ENCODE measurements around the gene PIEZO2. TPM values are rescaled to one million over a fixed set of nuclear protein-coding genes. Genes with fewer than 3 reads are reported as not detected.

Gene PIEZO2
- total RNA-seq, 4 donors from 2014 or later = 2.4 to 5.2 (median 3.3) TPM

GRCh38 chr18:11165952-11166351, 16.6 kb upstream of the PIEZO2 start:
- Histone ChIP-seq H3K36me3 (no peaks in the 10 kb centered on the region), H3K9me3 (no peaks in the 10 kb centered on the region), H3K27ac (replicated peaks in 1 of 4) (no peak overlapping the region), H3K4me1 (no peaks in the 10 kb centered on the region), H3K27me3 (no peaks in the 10 kb centered on the region), H3K4me3 (no peak overlapping the region)
- intact Hi-C loops (cut with DNase I) = no loop called here
- TF ChIP-seq POLR2AphosphoS5 (IDR thresholded peaks at IDR 0.05) = no peak
- WGBS = 86% methylated on average over 7 of the region's 7 CpGs
- DNase-seq (ENCODE audit: extremely low spot score) = no peak

GRCh38 chr18:11165138-11165537, 15.8 kb upstream of the PIEZO2 start:
- TF ChIP-seq CTCF (IDR thresholded peaks at IDR 0.05) (no peak), POLR2AphosphoS5 (IDR thresholded peaks at IDR 0.05) (no peak), POLR2A (IDR thresholded peaks at IDR 0.05; ENCODE audit: low read depth) (no peak), EP300 (IDR thresholded peaks at IDR 0.05) (no peak)
- Histone ChIP-seq H3K9me3 (no peaks in the 10 kb centered on the region), H3K27ac (replicated peaks in 1 of 4) (no peak overlapping the region), H3K27me3 (no peaks in the 10 kb centered on the region), H3K4me3 (no peak overlapping the region), H3K36me3 (no peaks in the 10 kb centered on the region), H3K4me1 (no peaks in the 10 kb centered on the region)
- 93% methylated on average over 3 of the region's 3 CpGs for WGBS
- DNase-seq (ENCODE audit: extremely low spot score) = no peak
- intact Hi-C loops (cut with DNase I) = no loop called here

GRCh38 chr18:11163665-11164064, 14.3 kb upstream of the PIEZO2 start:
- DNase-seq (ENCODE audit: extremely low spot score) = no peak
- intact Hi-C loops (cut with DNase I) = no loop called here
- WGBS = 25% methylated on average over 4 of the region's 18 CpGs

GRCh38 chr18:11162889-11163288, 13.5 kb upstream of the PIEZO2 start:
- 74% methylated on average over 5 of the region's 5 CpGs for WGBS
- TF ChIP-seq POLR2A (IDR thresholded peaks at IDR 0.05; ENCODE audit: low read depth) (no peak), POLR2AphosphoS5 (IDR thresholded peaks at IDR 0.05) (no peak), CTCF (IDR thresholded peaks at IDR 0.05) (no peak), EP300 (IDR thresholded peaks at IDR 0.05) (no peak)
- Histone ChIP-seq H3K27ac (replicated peaks in 1 of 4) (no peak overlapping the region), H3K4me3 (no peak overlapping the region), H3K9me3 (no peaks in the 10 kb centered on the region), H3K27me3 (peaks cover 0 to 7% (median 0%) of the 10 kb centered on the region in 4 donors), H3K36me3 (no peaks in the 10 kb centered on the region), H3K4me1 (no peaks in the 10 kb centered on the region)
- intact Hi-C loops (cut with DNase I) = no loop called here
- no peak for DNase-seq (ENCODE audit: extremely low spot score)

More at GRCh38 chr18:11163665-11164064, 14.3 kb upstream of the PIEZO2 start:
- TF ChIP-seq POLR2A (IDR thresholded peaks at IDR 0.05; ENCODE audit: low read depth) (no peak), POLR2AphosphoS5 (IDR thresholded peaks at IDR 0.05) (no peak), CTCF (IDR thresholded peaks at IDR 0.05) (peak in 2 of 3 experiments; percentile 29 to 39), EP300 (IDR thresholded peaks at IDR 0.05) (no peak)
- Histone ChIP-seq H3K4me1 (no peaks in the 10 kb centered on the region), H3K4me3 (no peak overlapping the region), H3K27ac (replicated peaks in 1 of 4) (no peak overlapping the region), H3K27me3 (peaks cover 0 to 7% (median 0%) of the 10 kb centered on the region in 4 donors), H3K9me3 (no peaks in the 10 kb centered on the region), H3K36me3 (no peaks in the 10 kb centered on the region)

- Histone ChIP-seq H3K4me1 (no peaks in the 10 kb centered on the region), H3K27ac (replicated peaks in 1 of 4) (no peak overlapping the region), H3K4me3 (no peak overlapping the region), H3K27me3 (peaks cover 0 to 7% (median 0%) of the 10 kb centered on the region in 4 donors), H3K9me3 (no peaks in the 10 kb centered on the region), H3K36me3 (no peaks in the 10 kb centered on the region)
- intact Hi-C loops (cut with DNase I) = no loop called here
- WGBS = 94% methylated on average over 3 of the region's 3 CpGs
- DNase-seq (ENCODE audit: extremely low spot score) = no peak
- no peak for TF ChIP-seq EP300 (IDR thresholded peaks at IDR 0.05)
- no peak for TF ChIP-seq CTCF (IDR thresholded peaks at IDR 0.05)
- no peak for TF ChIP-seq POLR2AphosphoS5 (IDR thresholded peaks at IDR 0.05)
- no peak for TF ChIP-seq POLR2A (IDR thresholded peaks at IDR 0.05; ENCODE audit: low read depth)
These were observed 13.1 kb upstream of the PIEZO2 start for GRCh38 chr18:11162462-11162861.
